Gastroesophageal sphincter (tissue), 3 donors: Measurements from ENCODE around the gene ADAM29.

Experiments
- EP300 ChIP-seq: sonication (generic); formaldehyde crosslinking; IDR thresholded peaks from one replicate; pipeline ENCODE4 v1.6.1; 2017; ENCODE audit warnings: antibody characterized with exemption, mild to moderate bottlenecking
- POLR2A ChIP-seq, 2 donors: fragments of 450-650 bp; IDR thresholded peaks; one replicate each; pipeline ENCODE4 v1.6.1; 2017; ENCODE audit warnings: antibody characterized with exemption in 2 of 2, mild to moderate bottlenecking in 2 of 2, moderate library complexity in 1 of 2
- TF ChIP-seq, protein P1 (sequence below), 4 experiments: fragments of 200-600 bp in 2 of 4; fragments of 450-650 bp in 2 of 4; sonication (generic) in 1 of 4; IDR thresholded peaks; one replicate each; pipeline ENCODE4 v1.5.1; 2017 to 2019; ENCODE audit warnings: antibody characterized with exemption in 4 of 4, mild to moderate bottlenecking in 2 of 4, moderate library complexity in 2 of 4

GRCh38 chr4:174934360-174934759 lies 16.2 kb downstream of the ADAM29 start:
- TF ChIP-seq, protein P1, sequence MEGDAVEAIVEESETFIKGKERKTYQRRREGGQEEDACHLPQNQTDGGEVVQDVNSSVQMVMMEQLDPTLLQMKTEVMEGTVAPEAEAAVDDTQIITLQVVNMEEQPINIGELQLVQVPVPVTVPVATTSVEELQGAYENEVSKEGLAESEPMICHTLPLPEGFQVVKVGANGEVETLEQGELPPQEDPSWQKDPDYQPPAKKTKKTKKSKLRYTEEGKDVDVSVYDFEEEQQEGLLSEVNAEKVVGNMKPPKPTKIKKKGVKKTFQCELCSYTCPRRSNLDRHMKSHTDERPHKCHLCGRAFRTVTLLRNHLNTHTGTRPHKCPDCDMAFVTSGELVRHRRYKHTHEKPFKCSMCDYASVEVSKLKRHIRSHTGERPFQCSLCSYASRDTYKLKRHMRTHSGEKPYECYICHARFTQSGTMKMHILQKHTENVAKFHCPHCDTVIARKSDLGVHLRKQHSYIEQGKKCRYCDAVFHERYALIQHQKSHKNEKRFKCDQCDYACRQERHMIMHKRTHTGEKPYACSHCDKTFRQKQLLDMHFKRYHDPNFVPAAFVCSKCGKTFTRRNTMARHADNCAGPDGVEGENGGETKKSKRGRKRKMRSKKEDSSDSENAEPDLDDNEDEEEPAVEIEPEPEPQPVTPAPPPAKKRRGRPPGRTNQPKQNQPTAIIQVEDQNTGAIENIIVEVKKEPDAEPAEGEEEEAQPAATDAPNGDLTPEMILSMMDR (IDR thresholded peaks at IDR 0.05) = no peak
- TF ChIP-seq EP300 (no peak), POLR2A (IDR thresholded peaks at IDR 0.05) (no peak)
